ENCODE data around the gene CPZ. TPM values are rescaled to one million over a fixed set of nuclear protein-coding genes. Genes with fewer than 3 reads are reported as not detected.
"Not testable (repeated sequence)": the region's sequence is repeated elsewhere in the genome, so short reads cannot be mapped to it uniquely, and the experiment has no call there.

Gene CPZ
- polyA plus RNA-seq, 1 experiment, result 70.9 TPM

DNA sequence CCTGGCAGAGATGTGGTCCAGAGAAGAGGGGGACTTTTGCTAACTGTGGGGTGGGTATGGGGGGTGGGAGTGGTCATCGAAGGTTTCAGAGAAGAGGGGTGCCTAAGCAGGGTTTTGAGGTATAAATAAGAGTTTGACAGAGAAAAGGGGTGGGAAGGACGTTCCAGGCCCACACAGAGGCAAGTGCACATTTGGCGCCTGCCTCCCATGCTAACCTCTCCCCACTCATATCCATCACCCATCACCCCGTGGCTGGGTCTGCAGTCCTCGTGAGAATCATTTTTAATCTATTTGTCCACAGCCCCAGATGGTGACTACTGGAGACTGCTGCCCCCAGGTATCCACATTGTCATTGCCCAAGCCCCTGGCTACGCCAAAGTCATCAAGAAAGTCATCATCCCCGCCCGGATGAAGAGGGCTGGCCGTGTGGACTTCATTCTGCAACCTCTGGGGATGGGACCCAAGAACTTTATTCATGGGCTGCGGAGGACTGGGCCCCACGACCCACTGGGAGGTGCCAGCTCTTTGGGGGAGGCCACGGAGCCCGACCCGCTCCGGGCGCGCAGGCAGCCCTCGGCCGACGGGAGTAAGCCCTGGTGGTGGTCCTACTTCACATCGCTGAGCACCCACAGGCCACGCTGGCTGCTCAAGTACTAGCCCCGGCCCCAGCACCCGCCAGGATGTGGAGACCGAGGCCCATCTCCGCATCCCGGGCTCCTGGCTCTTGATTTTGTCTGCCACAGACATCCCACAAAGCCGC lies 26.6 kb downstream of the CPZ start:
- ChIA-PET CTCF (interaction anchor here (6.9 kb wide), 1 partner anchor 151 kb away, joined by 27 read pairs; no protein-coding TSS in a partner anchor), POLR2A (interaction anchor here (0.5 kb wide), 1 partner anchor 26 kb away, joined by 6 read pairs; no protein-coding TSS in a partner anchor)
- Histone ChIP-seq H3K4me3 (ENCODE audit: low read depth, low read length) (no peak overlapping the region), H3K36me3 (ENCODE audit: control insufficient read depth, insufficient read depth, low read length) (peaks cover 23% of the 10 kb centered on the region), H3K27me3 (ENCODE audit: control insufficient read depth, insufficient read depth, low read length) (no peaks in the 10 kb centered on the region)
- no peak for DNase-seq (ENCODE audit: low read depth)
- TF ChIP-seq, protein P1, sequence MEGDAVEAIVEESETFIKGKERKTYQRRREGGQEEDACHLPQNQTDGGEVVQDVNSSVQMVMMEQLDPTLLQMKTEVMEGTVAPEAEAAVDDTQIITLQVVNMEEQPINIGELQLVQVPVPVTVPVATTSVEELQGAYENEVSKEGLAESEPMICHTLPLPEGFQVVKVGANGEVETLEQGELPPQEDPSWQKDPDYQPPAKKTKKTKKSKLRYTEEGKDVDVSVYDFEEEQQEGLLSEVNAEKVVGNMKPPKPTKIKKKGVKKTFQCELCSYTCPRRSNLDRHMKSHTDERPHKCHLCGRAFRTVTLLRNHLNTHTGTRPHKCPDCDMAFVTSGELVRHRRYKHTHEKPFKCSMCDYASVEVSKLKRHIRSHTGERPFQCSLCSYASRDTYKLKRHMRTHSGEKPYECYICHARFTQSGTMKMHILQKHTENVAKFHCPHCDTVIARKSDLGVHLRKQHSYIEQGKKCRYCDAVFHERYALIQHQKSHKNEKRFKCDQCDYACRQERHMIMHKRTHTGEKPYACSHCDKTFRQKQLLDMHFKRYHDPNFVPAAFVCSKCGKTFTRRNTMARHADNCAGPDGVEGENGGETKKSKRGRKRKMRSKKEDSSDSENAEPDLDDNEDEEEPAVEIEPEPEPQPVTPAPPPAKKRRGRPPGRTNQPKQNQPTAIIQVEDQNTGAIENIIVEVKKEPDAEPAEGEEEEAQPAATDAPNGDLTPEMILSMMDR (IDR thresholded peaks at IDR 0.05; ENCODE audit: insufficient read depth, low read depth, low read length), result no peak

GRCh38 chr4:8621135-8621534 lies 28.6 kb downstream of the CPZ start:
- peaks cover 13% of the 10 kb centered on the region for H3K36me3 ChIP-seq (ENCODE audit: control insufficient read depth, insufficient read depth, low read length)
- CTCF ChIA-PET; H3K27me3 ChIP-seq (ENCODE audit: control insufficient read depth, insufficient read depth, low read length); POLR2A ChIA-PET; H3K4me3 ChIP-seq (ENCODE audit: low read depth, low read length); DNase-seq (ENCODE audit: low read depth): not testable (repeated sequence)

- H3K36me3 ChIP-seq (ENCODE audit: control insufficient read depth, insufficient read depth, low read length); DNase-seq (ENCODE audit: low read depth); H3K27me3 ChIP-seq (ENCODE audit: control insufficient read depth, insufficient read depth, low read length); POLR2A ChIA-PET; H3K4me3 ChIP-seq (ENCODE audit: low read depth, low read length); CTCF ChIA-PET: not testable (repeated sequence)
Measured at GRCh38 chr4:8624601-8625272, 32.2 kb downstream of the CPZ start.

DNA sequence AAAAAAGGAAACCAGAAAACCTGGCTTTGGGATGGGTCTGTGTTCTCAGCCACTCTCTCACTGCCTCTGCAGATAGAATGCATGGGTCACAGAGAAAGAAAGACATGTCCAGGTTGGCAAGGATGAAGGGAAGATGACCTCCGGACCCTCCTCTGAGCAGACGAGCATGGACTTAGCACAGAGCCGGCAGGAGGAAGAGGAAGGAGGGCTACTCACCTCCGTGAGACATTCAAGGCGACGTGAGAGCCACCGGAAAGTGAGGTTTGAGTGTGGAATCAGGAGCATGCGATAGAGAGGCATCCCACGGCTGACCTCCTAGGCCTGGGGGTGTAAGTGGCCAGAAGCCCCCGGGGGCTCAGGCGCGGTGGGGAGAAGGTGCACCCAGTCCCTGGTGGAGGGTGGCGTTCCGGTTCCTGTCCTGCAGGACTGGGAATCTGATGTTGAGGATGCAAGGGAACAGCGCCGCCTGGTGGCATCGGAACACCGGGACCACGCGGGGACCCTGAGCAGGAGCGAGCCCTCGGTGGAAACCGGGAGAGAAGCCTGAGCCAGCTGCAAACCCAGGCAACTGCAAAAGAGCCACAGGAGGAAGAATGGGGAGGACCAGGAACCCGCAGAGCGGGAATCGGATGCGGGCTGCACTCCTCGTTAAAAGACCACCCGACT lies 37.8 kb downstream of the CPZ start:
- POLR2A ChIA-PET; CTCF ChIA-PET; DNase-seq (ENCODE audit: low read depth); H3K27me3 ChIP-seq (ENCODE audit: control insufficient read depth, insufficient read depth, low read length); H3K36me3 ChIP-seq (ENCODE audit: control insufficient read depth, insufficient read depth, low read length); H3K4me3 ChIP-seq (ENCODE audit: low read depth, low read length): not testable (repeated sequence)

- H3K36me3 ChIP-seq (ENCODE audit: control insufficient read depth, insufficient read depth, low read length); DNase-seq (ENCODE audit: low read depth); H3K4me3 ChIP-seq (ENCODE audit: low read depth, low read length); CTCF ChIA-PET; H3K27me3 ChIP-seq (ENCODE audit: control insufficient read depth, insufficient read depth, low read length); POLR2A ChIA-PET: not testable (repeated sequence)
Measured at GRCh38 chr4:8631896-8632295, 39.3 kb downstream of the CPZ start.

DNA sequence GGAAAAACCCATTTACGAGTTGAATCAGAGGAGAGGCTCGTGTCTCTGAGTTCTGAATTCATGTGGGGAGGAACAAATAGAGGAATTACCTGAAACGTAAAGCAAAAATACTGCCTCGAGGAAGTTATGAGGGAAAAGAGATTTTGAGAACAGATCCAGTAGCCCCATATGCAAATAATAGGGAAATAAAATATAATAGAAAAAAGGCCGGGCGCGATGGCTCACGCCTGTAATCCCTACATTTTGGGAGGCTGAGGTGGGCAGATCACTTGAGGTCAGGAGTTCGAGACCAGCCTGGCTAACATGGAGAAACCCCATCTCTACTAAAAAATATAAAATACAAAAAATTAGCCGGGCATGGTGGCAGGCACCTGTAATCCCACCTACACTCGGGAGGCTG lies 42.2 kb downstream of the CPZ start:
- POLR2A ChIA-PET; H3K36me3 ChIP-seq (ENCODE audit: control insufficient read depth, insufficient read depth, low read length); CTCF ChIA-PET; H3K27me3 ChIP-seq (ENCODE audit: control insufficient read depth, insufficient read depth, low read length); DNase-seq (ENCODE audit: low read depth); H3K4me3 ChIP-seq (ENCODE audit: low read depth, low read length): not testable (repeated sequence)

GRCh38 chr4:8635897-8636554 lies 43.5 kb downstream of the CPZ start:
- H3K4me3 ChIP-seq (ENCODE audit: low read depth, low read length); POLR2A ChIA-PET; H3K36me3 ChIP-seq (ENCODE audit: control insufficient read depth, insufficient read depth, low read length); CTCF ChIA-PET; H3K27me3 ChIP-seq (ENCODE audit: control insufficient read depth, insufficient read depth, low read length); DNase-seq (ENCODE audit: low read depth): not testable (repeated sequence)

DNA sequence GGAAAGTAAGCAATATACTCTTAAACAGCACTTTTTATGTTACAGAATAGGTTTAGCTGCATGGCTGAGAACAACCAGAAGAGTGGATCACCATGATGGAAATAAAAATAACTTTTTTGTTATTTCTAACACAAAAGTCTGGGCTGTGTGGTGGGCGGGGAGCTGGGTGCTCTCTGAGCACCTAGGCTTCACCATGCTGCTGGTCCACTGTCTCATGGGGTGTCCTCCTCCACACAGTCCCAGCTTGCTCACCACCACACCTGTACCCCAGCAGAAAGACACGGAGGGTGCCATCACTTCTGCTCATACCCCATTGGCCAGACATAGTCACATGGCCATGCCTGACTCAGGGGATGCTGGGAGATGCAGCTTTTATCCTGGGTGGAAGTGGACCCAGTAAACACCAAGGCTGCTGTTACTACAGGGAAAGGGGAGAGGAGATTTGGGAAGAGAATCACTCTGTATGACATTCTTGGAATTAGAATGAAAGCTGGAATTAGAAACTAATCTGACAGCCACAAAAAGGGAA lies 45.0 kb downstream of the CPZ start:
- H3K27me3 ChIP-seq (ENCODE audit: control insufficient read depth, insufficient read depth, low read length), result peaks cover 3% of the 10 kb centered on the region
- ChIA-PET POLR2A (no interaction called here), CTCF (interaction anchor here (0.6 to 1.4 kb wide), 2 partner anchors 167 to 169 kb away, joined by 3 to 5 read pairs; no protein-coding TSS in a partner anchor)
- DNase-seq (ENCODE audit: low read depth), result no peak
- H3K36me3 ChIP-seq (ENCODE audit: control insufficient read depth, insufficient read depth, low read length), result no peaks in the 10 kb centered on the region
- no peak overlapping the region for H3K4me3 ChIP-seq (ENCODE audit: low read depth, low read length)
- TF ChIP-seq, protein P1 (IDR thresholded peaks at IDR 0.05; ENCODE audit: insufficient read depth, low read depth, low read length), result no peak
